Smooth muscle cell (in vitro differentiated cells): ENCODE results near the gene PIK3R2. TPM values are rescaled to one million over a fixed set of nuclear protein-coding genes. Genes with fewer than 3 reads are reported as not detected.
"Not testable (repeated sequence)": the region's sequence is repeated elsewhere in the genome, so short reads cannot be mapped to it uniquely, and the experiment has no call there.

Source experiments
- DNase-seq: peaks from one replicate; lab custom pipeline; 2025; ENCODE audit not compliant: unreplicated experiment; lab: John Stamatoyannopoulos, UW
- H2AFZ ChIP-seq: fragments of 200-600 bp; sonication (generic); 2 replicates; pipeline ENCODE4 v1.6.0; 2016; ENCODE audit warnings: antibody characterized with exemption, low read depth, mild to moderate bottlenecking
- H3F3A ChIP-seq: fragments of 200-600 bp; sonication (generic); 2 replicates; pipeline ENCODE4 v1.6.0; 2017; ENCODE audit warnings: antibody characterized with exemption, low read depth
- H3K27ac ChIP-seq: fragments of 200-600 bp; sonication (generic); 2 replicates; pipeline ENCODE4 v1.5.1; 2016; ENCODE audit warnings: low read depth, mild to moderate bottlenecking
- H3K27me3 ChIP-seq: fragments of 200-600 bp; sonication (generic); 2 replicates; pipeline ENCODE4 v1.6.1; 2016; ENCODE audit warnings: low read depth, mild to moderate bottlenecking
- H3K36me3 ChIP-seq: fragments of 200-600 bp; sonication (generic); 2 replicates; pipeline ENCODE4 v1.5.1; 2016; ENCODE audit warnings: low read depth
- H3K4me1 ChIP-seq: fragments of 200-600 bp; sonication (generic); 2 replicates; pipeline ENCODE4 v1.5.1; 2016; ENCODE audit warnings: low read depth
- H3K4me2 ChIP-seq: fragments of 200-600 bp; sonication (generic); 2 replicates; pipeline ENCODE4 v1.6.0; 2016; ENCODE audit warnings: mild to moderate bottlenecking
- H3K4me3 ChIP-seq: fragments of 200-600 bp; sonication (generic); 2 replicates; pipeline ENCODE4 v1.5.1; 2016; ENCODE audit warnings: mild to moderate bottlenecking
- H3K79me2 ChIP-seq: fragments of 200-600 bp; sonication (generic); 2 replicates; pipeline ENCODE4 v1.6.0; 2016; ENCODE audit warnings: low read depth, mild to moderate bottlenecking
- H3K9ac ChIP-seq: fragments of 200-600 bp; sonication (generic); 2 replicates; pipeline ENCODE4 v1.6.0; 2016; ENCODE audit warnings: low read depth
- H3K9me3 ChIP-seq: fragments of 200-600 bp; sonication (generic); replicated peaks from 2 replicates; pipeline ENCODE4 v1.5.1; 2016; ENCODE audit warnings: low read depth
- H4K20me1 ChIP-seq: fragments of 200-600 bp; sonication (generic); 2 replicates; pipeline ENCODE4 v1.6.0; 2016; ENCODE audit warnings: low read depth
- CTCF ChIP-seq: fragments of 200-600 bp; sonication (generic); IDR thresholded peaks from 2 replicates; pipeline ENCODE4 v1.5.1; 2017; ENCODE audit warnings: borderline replicate concordance, mild to moderate bottlenecking, antibody characterized with exemption; ENCODE audit not compliant: insufficient read depth, poor library complexity, severe bottlenecking
- WGBS: methylation state at CpG from one replicate; pipeline ENCODE4 v1.1.7; 2016; ENCODE audit warnings: low lambda C conversion rate; 5-methylcytosine and 5-hydroxymethylcytosine counted together
- polyA plus RNA-seq: library from polyadenylated mRNA; unstranded; fragments of >200 nt; fragmentation: Nextera tagmentation; extraction: Ambion mirVana; gene quantifications from 2 replicates; pipeline ENCODE4 v1.2.1, GENCODE V29; 2016
- total RNA-seq: library from RNA; depleted of rRNA; stranded (reverse); fragments of >200 nt; gene quantifications from 2 replicates; pipeline ENCODE4 v1.2.3, GENCODE V29; 2014

Gene PIK3R2
- total and polyA plus RNA-seq, 2 experiments from 2014 or later, result 22.9 to 50.1 TPM

GRCh38 chr19:18156841-18157464 is 4.0 kb downstream of the PIK3R2 start:
- WGBS, result 75% methylated on average over 22 of the region's 22 CpGs
- no peak overlapping the region for H3K4me2 ChIP-seq
- H3K27ac ChIP-seq, result no peak overlapping the region

GRCh38 chr19:18157465-18158063 is 4.6 kb downstream of the PIK3R2 start:
- 88% methylated on average over 18 of the region's 18 CpGs for WGBS
- no peak for DNase-seq
- Histone ChIP-seq H3K27me3 (no peaks in the 10 kb centered on the region), H3K9me3 (no peaks in the 10 kb centered on the region), H2AFZ (no peak overlapping the region), H3K9ac (no peak overlapping the region), H3K4me2 (no peak overlapping the region), H3K36me3 (no peaks in the 10 kb centered on the region), H3F3A (no peaks in the 10 kb centered on the region), H3K4me1 (peaks cover 12% of the 10 kb centered on the region), H3K79me2 (peaks cover 24% of the 10 kb centered on the region), H3K4me3 (no peak overlapping the region), H4K20me1 (peaks cover 44% of the 10 kb centered on the region), H3K27ac (no peak overlapping the region)
- no peak for TF ChIP-seq CTCF

More at GRCh38 chr19:18156841-18157464, 4.0 kb downstream of the PIK3R2 start:
- Histone ChIP-seq H3K4me1 (peaks cover 12% of the 10 kb centered on the region), H4K20me1 (peaks cover 41% of the 10 kb centered on the region), H3K36me3 (no peaks in the 10 kb centered on the region), H3K9ac (no peak overlapping the region), H2AFZ (no peak overlapping the region), H3F3A (no peaks in the 10 kb centered on the region), H3K79me2 (peaks cover 24% of the 10 kb centered on the region), H3K27me3 (no peaks in the 10 kb centered on the region), H3K4me3 (no peak overlapping the region), H3K9me3 (no peaks in the 10 kb centered on the region)
- no peak for TF ChIP-seq CTCF
- DNase-seq, result peak; percentile 37

GRCh38 chr19:18158467-18158866 is 5.5 kb downstream of the PIK3R2 start:
- Histone ChIP-seq H4K20me1 (peaks cover 44% of the 10 kb centered on the region), H3K9me3 (no peaks in the 10 kb centered on the region), H3K4me2 (no peak overlapping the region), H3K27ac (no peak overlapping the region), H3K79me2 (peaks cover 22% of the 10 kb centered on the region), H3K4me1 (peaks cover 12% of the 10 kb centered on the region), H3K9ac (no peak overlapping the region), H3F3A (no peaks in the 10 kb centered on the region), H3K27me3 (no peaks in the 10 kb centered on the region), H2AFZ (no peak overlapping the region), H3K4me3 (no peak overlapping the region), H3K36me3 (no peaks in the 10 kb centered on the region)
- 97% methylated on average over 4 of the region's 4 CpGs for WGBS
- DNase-seq, result no peak
- TF ChIP-seq CTCF, result no peak

GRCh38 chr19:18159059-18159616 is 6.2 kb downstream of the PIK3R2 start:
- not testable (repeated sequence) for H2AFZ ChIP-seq, H3K27me3 ChIP-seq, H3K9me3 ChIP-seq, H3K27ac ChIP-seq, H3K4me1 ChIP-seq, H3K36me3 ChIP-seq, H3K9ac ChIP-seq, DNase-seq, H3F3A ChIP-seq, H3K4me3 ChIP-seq, H3K4me2 ChIP-seq
- Histone ChIP-seq H4K20me1 (peaks cover 39% of the 10 kb centered on the region), H3K79me2 (peaks cover 16% of the 10 kb centered on the region)
- WGBS, result 87% methylated on average over 6 of the region's 6 CpGs
